Keratinocyte (primary cell): ENCODE measurements around the gene PTRHD1. TPM values are rescaled to one million over a fixed set of nuclear protein-coding genes. Genes with fewer than 3 reads are reported as not detected.

Experiments used
- DNase-seq: peaks from one replicate; pipeline ENCODE4 v3.0.0-alpha.2; 2011; ENCODE audit warnings: low read depth, missing footprints, low spot score
- FAIRE-seq: peaks from 2 replicates; lab custom pipeline; 2011; peaks lifted over from hg19 to GRCh38; lab: Jason Lieb, UNC
- H2AFZ ChIP-seq: 2 replicates; pipeline ENCODE4 v1.6.0; 2012; ENCODE audit warnings: low read length, control low read depth, inconsistent platforms; ENCODE audit not compliant: control insufficient read depth
- H3K27ac ChIP-seq: 2 replicates; pipeline ENCODE4 v1.5.1; 2011; ENCODE audit warnings: low read length; ENCODE audit not compliant: control insufficient read depth, insufficient read depth
- H3K27me3 ChIP-seq: 3 replicates; pipeline ENCODE4 v1.6.0; 2011; ENCODE audit warnings: low read length; ENCODE audit not compliant: control insufficient read depth, insufficient read depth; ENCODE audit errors: extremely low read depth
- H3K36me3 ChIP-seq, 2 experiments: 2 replicates in 1 of 2; 3 replicates in 1 of 2; pipeline ENCODE4 v1.5.1; 2011; ENCODE audit warnings: low read length in 2 of 2, mild to moderate bottlenecking in 1 of 2; ENCODE audit not compliant: control insufficient read depth in 2 of 2, insufficient read depth in 2 of 2; ENCODE audit errors: extremely low read depth in 1 of 2
- H3K4me1 ChIP-seq: 3 replicates; pipeline ENCODE4 v1.5.1; 2011; ENCODE audit warnings: low read length; ENCODE audit not compliant: control insufficient read depth, insufficient read depth; ENCODE audit errors: extremely low read depth
- H3K4me2 ChIP-seq: 3 replicates; pipeline ENCODE4 v1.6.0; 2011; ENCODE audit warnings: low read depth, low read length; ENCODE audit not compliant: control insufficient read depth, insufficient read depth; ENCODE audit errors: extremely low read depth
- H3K4me3 ChIP-seq, 3 experiments: fragments of 200-600 bp in 1 of 3; sonication (generic) in 1 of 3; 2 replicates in 2 of 3; 3 replicates in 1 of 3; pipeline ENCODE4 v1.5.1; 2011 to 2016; ENCODE audit warnings: low read length in 3 of 3, mild to moderate bottlenecking in 3 of 3, control low read depth in 2 of 3, inconsistent platforms in 1 of 3, low read depth in 1 of 3, mixed read lengths in 1 of 3, mixed run types in 1 of 3, moderate library complexity in 1 of 3; ENCODE audit not compliant: control insufficient read depth in 2 of 3, insufficient read depth in 2 of 3; ENCODE audit errors: extremely low read depth in 1 of 3
- H3K79me2 ChIP-seq: 2 replicates; pipeline ENCODE4 v1.6.0; 2012; ENCODE audit warnings: low read length; ENCODE audit not compliant: control insufficient read depth, insufficient read depth
- H3K9ac ChIP-seq: 3 replicates; pipeline ENCODE4 v1.6.0; 2011; ENCODE audit warnings: low read length; ENCODE audit not compliant: control insufficient read depth, insufficient read depth; ENCODE audit errors: extremely low read depth
- H3K9me1 ChIP-seq: 3 replicates; pipeline ENCODE4 v1.6.0; 2011; ENCODE audit warnings: low read length; ENCODE audit not compliant: control insufficient read depth, insufficient read depth; ENCODE audit errors: extremely low read depth
- H3K9me3 ChIP-seq: 2 replicates; pipeline ENCODE4 v1.5.1; 2012; ENCODE audit warnings: low read depth, low read length; ENCODE audit not compliant: control insufficient read depth
- H4K20me1 ChIP-seq: 3 replicates; pipeline ENCODE4 v1.6.0; 2011; ENCODE audit warnings: low read length; ENCODE audit not compliant: control insufficient read depth, insufficient read depth; ENCODE audit errors: extremely low read depth
- EZH2 ChIP-seq: IDR thresholded peaks from one replicate; pipeline ENCODE4 v1.6.1; 2012; ENCODE audit warnings: inconsistent platforms, mild to moderate bottlenecking, low read length, moderate library complexity
- dilution Hi-C: fragments of 300-500 bp; cut with MboI; formaldehyde crosslinking; loops from one replicate; pipeline ENCODE4 v1.7.0; 2020; ENCODE audit warnings: low sequenced_read_pairs; ENCODE audit not compliant: extremely low pct_ligation_motif_present
- polyA plus RNA-seq, 5 experiments: library from polyadenylated mRNA; depleted of rRNA in 3 of 5; stranded (reverse) in 3 of 5; stranded (forward) in 1 of 5; unstranded in 1 of 5; fragments of >200 nt; gene quantifications; 1 replicate in 1 of 5; 2 replicates in 3 of 5; 3 replicates in 1 of 5; pipeline versions ENCODE4 v1.2.1 to v1.2.3, GENCODE V29; 2011 to 2012; ENCODE audit warnings: missing spikeins in 2 of 5, low read depth in 1 of 5, low replicate concordance in 1 of 5
- TF ChIP-seq, protein P1 (sequence below), 3 experiments: IDR thresholded peaks in 1 of 3; conservative IDR thresholded peaks in 1 of 3; optimal IDR thresholded peaks in 1 of 3; 2 replicates in 2 of 3; 3 replicates in 1 of 3; pipeline versions ENCODE3 to v1.5.1; 2011; ENCODE audit warnings: low read length in 3 of 3, mild to moderate bottlenecking in 3 of 3, moderate library complexity in 2 of 3, control low read depth in 1 of 3, inconsistent platforms in 1 of 3; ENCODE audit not compliant: insufficient read depth in 2 of 3; ENCODE audit errors: extremely low read depth in 1 of 3

Gene PTRHD1
- polyA plus RNA-seq, 1 donor (not counting 4 experiments of a cell fraction or from before 2014, with no cell fraction given): 36.9 TPM

DNA sequence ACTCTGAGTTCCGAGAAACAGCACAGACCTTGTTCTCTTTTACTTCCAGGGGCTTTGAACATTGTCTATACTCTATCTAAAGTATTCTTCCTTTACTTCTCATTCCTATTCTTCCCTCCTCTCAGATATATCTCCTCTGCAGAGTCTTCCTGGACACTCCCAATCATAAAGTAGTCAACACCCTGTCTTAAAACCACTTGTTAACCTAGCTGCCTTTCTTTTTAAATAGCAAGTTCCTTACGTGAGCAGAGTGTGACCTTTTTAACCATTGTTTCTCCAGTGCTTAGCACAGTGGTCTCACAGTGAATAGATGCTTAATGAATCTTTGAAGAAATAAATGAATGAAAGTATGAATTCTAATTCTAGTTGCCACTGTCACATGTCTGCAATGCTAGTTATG lies 47.4 kb downstream of the PTRHD1 start:
- no peaks in the 10 kb centered on the region for H3K79me2 ChIP-seq
- no peak overlapping the region for H3K4me3 ChIP-seq
- H2AFZ ChIP-seq: no peak overlapping the region
- H3K9me1 ChIP-seq: no peaks in the 10 kb centered on the region
- no peak overlapping the region for H3K27ac ChIP-seq
- H3K9me3 ChIP-seq: no peaks in the 10 kb centered on the region
- FAIRE-seq: no peak
- no peaks in the 10 kb centered on the region for H3K4me1 ChIP-seq
- dilution Hi-C loops: no loop called here
- H3K27me3 ChIP-seq: no peaks in the 10 kb centered on the region
- H3K36me3 ChIP-seq: no peaks in the 10 kb centered on the region
- no peak for DNase-seq
- no peaks in the 10 kb centered on the region for H4K20me1 ChIP-seq
- no peak for TF ChIP-seq EZH2
- TF ChIP-seq, protein P1, sequence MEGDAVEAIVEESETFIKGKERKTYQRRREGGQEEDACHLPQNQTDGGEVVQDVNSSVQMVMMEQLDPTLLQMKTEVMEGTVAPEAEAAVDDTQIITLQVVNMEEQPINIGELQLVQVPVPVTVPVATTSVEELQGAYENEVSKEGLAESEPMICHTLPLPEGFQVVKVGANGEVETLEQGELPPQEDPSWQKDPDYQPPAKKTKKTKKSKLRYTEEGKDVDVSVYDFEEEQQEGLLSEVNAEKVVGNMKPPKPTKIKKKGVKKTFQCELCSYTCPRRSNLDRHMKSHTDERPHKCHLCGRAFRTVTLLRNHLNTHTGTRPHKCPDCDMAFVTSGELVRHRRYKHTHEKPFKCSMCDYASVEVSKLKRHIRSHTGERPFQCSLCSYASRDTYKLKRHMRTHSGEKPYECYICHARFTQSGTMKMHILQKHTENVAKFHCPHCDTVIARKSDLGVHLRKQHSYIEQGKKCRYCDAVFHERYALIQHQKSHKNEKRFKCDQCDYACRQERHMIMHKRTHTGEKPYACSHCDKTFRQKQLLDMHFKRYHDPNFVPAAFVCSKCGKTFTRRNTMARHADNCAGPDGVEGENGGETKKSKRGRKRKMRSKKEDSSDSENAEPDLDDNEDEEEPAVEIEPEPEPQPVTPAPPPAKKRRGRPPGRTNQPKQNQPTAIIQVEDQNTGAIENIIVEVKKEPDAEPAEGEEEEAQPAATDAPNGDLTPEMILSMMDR (optimal IDR thresholded peaks at IDR 0.05 in 1 of 3, IDR thresholded peaks at IDR 0.05 in 1 of 3, conservative IDR thresholded peaks at IDR 0.05 in 1 of 3; ENCODE audit: extremely low read depth in 1 of 3, insufficient read depth in 2 of 3, low read length in 3 of 3): no peak
- no peak overlapping the region for H3K4me2 ChIP-seq
- no peak overlapping the region for H3K9ac ChIP-seq

DNA sequence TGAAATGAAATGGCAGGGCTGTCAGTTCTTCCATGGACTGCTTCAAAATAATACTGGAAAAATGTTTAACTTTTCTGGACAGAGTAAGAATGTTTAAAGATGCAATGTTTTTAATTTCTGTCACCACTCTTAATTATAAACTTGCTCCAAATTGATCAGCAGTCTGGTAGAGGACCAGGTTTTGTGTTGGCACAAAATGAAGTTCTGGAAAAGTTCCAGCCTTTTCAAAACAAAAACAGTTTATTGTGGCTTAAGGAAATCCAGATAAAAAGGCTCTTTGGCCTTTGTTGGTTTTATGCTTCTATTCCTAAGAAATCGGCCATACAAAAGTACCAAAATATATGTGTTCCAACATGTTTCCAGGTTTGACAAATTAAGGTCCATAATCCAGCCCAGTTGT lies 48.8 kb downstream of the PTRHD1 start:
- H4K20me1 ChIP-seq: no peaks in the 10 kb centered on the region
- DNase-seq (no peak), FAIRE-seq (no peak)
- dilution Hi-C loops: no loop called here
- H3K9ac ChIP-seq: no peak overlapping the region
- no peaks in the 10 kb centered on the region for H3K79me2 ChIP-seq
- no peaks in the 10 kb centered on the region for H3K9me3 ChIP-seq
- no peaks in the 10 kb centered on the region for H3K27me3 ChIP-seq
- H3K9me1 ChIP-seq: no peaks in the 10 kb centered on the region
- no peak overlapping the region for H3K4me2 ChIP-seq
- H3K4me3 ChIP-seq: no peak overlapping the region
- no peaks in the 10 kb centered on the region for H3K4me1 ChIP-seq
- no peak overlapping the region for H3K27ac ChIP-seq
- H2AFZ ChIP-seq: no peak overlapping the region
- TF ChIP-seq, protein P1 (optimal IDR thresholded peaks at IDR 0.05 in 1 of 3, IDR thresholded peaks at IDR 0.05 in 1 of 3, conservative IDR thresholded peaks at IDR 0.05 in 1 of 3; ENCODE audit: extremely low read depth in 1 of 3, insufficient read depth in 2 of 3, low read length in 3 of 3): no peak
- no peak for TF ChIP-seq EZH2
- H3K36me3 ChIP-seq: no peaks in the 10 kb centered on the region
